Ishikawa (cell line): Measurements from ENCODE around the gene PHOSPHO2.

Experiments
- CEBPB ChIP-seq: IDR thresholded peaks from 2 replicates; pipeline ENCODE4 v1.6.1; 2012
- CREB1 ChIP-seq: IDR thresholded peaks from 2 replicates; pipeline ENCODE4 v1.6.1; 2012; ENCODE audit warnings: low read depth
- EGR1 ChIP-seq: IDR thresholded peaks from 2 replicates; pipeline ENCODE4 v1.6.1; 2012
- EP300 ChIP-seq: IDR thresholded peaks from 2 replicates; pipeline ENCODE4 v1.6.1; 2012; ENCODE audit warnings: borderline replicate concordance
- FOXM1 ChIP-seq: IDR thresholded peaks from 2 replicates; pipeline ENCODE4 v1.6.1; 2012; ENCODE audit warnings: low read depth, borderline replicate concordance
- RAD21 ChIP-seq: IDR thresholded peaks from 2 replicates; pipeline ENCODE4 v1.6.1; 2012; ENCODE audit warnings: low read depth
- REST ChIP-seq: IDR thresholded peaks from 2 replicates; pipeline ENCODE4 v1.6.1; 2012; ENCODE audit warnings: low read depth, mild to moderate bottlenecking
- TAF1 ChIP-seq: IDR thresholded peaks from 2 replicates; pipeline ENCODE4 v1.6.1; 2012; ENCODE audit warnings: low read depth, mild to moderate bottlenecking
- TCF12 ChIP-seq: IDR thresholded peaks from 2 replicates; pipeline ENCODE4 v1.6.1; 2012; ENCODE audit warnings: low read depth
- TEAD4 ChIP-seq: IDR thresholded peaks from 2 replicates; pipeline ENCODE4 v1.6.1; 2012
- USF1 ChIP-seq: IDR thresholded peaks from 2 replicates; pipeline ENCODE4 v1.6.1; 2012
- YY1 ChIP-seq: IDR thresholded peaks from 2 replicates; pipeline ENCODE4 v1.6.1; 2012; ENCODE audit warnings: low read depth
- TF ChIP-seq, protein P1 (sequence below): IDR thresholded peaks from 2 replicates; pipeline ENCODE4 v1.6.1; 2012

GRCh38 chr2:169683425-169684134, 10.7 kb upstream of the PHOSPHO2 start:
- no peak for TF ChIP-seq EP300
- no peak for TF ChIP-seq TAF1
- TF ChIP-seq RAD21, result no peak
- no peak for TF ChIP-seq REST
- no peak for TF ChIP-seq CEBPB
- TF ChIP-seq EGR1, result no peak
- TF ChIP-seq USF1, result no peak
- TF ChIP-seq, protein P1, sequence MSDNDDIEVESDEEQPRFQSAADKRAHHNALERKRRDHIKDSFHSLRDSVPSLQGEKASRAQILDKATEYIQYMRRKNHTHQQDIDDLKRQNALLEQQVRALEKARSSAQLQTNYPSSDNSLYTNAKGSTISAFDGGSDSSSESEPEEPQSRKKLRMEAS, result no peak
- no peak for TF ChIP-seq CREB1
- TF ChIP-seq YY1, result no peak
- no peak for TF ChIP-seq FOXM1
- TF ChIP-seq TEAD4, result no peak
- no peak for TF ChIP-seq TCF12
